M059J (cell line): ENCODE data around the gene SAMD14. TPM values are rescaled to one million over a fixed set of nuclear protein-coding genes. Genes with fewer than 3 reads are reported as not detected.

Source experiments
- DNase-seq: peaks from one replicate; pipeline ENCODE4 v3.0.0-alpha.2; 2012; ENCODE audit warnings: low read depth
- total RNA-seq: library from RNA; depleted of rRNA; stranded (reverse); fragments of >200 nt; shearing (Covaris generic); gene quantifications from 2 replicates; pipeline ENCODE4 v1.2.3, GENCODE V29; 2014

SAMD14 gene
- total RNA-seq, 1 experiment from 2014 or later, result 0.49 TPM

GRCh38 chr17:50113624-50114320, 16.2 kb downstream of the SAMD14 start:
- DNase-seq, result no peak

- DNase-seq, result no peak
These were observed 17.3 kb downstream of the SAMD14 start for GRCh38 chr17:50112694-50113093.

- DNase-seq, result no peak
These were observed 18.0 kb downstream of the SAMD14 start for GRCh38 chr17:50111673-50112655.

GRCh38 chr17:50110591-50111349, 19.2 kb downstream of the SAMD14 start:
- no peak for DNase-seq

- no peak for DNase-seq
These were observed 20.2 kb downstream of the SAMD14 start for GRCh38 chr17:50109785-50110184.

- DNase-seq, result no peak
These were observed 20.8 kb downstream of the SAMD14 start for GRCh38 chr17:50109207-50109606.

GRCh38 chr17:50108556-50108955, 21.4 kb downstream of the SAMD14 start:
- DNase-seq, result no peak

GRCh38 chr17:50107790-50108414, 22.1 kb downstream of the SAMD14 start:
- DNase-seq, result peak; percentile 71

GRCh38 chr17:50106393-50107131, 23.4 kb downstream of the SAMD14 start:
- no peak for DNase-seq

- no peak for DNase-seq
These were observed 24.1 kb downstream of the SAMD14 start for GRCh38 chr17:50105811-50106210.

GRCh38 chr17:50103941-50104340, 26.0 kb downstream of the SAMD14 start:
- DNase-seq, result no peak

- DNase-seq, result no peak
These were observed 26.7 kb downstream of the SAMD14 start for GRCh38 chr17:50103252-50103651.

GRCh38 chr17:50102164-50102991, 27.6 kb downstream of the SAMD14 start:
- peak; percentile 63 for DNase-seq

GRCh38 chr17:50101346-50102163, 28.4 kb downstream of the SAMD14 start:
- DNase-seq, result no peak

- peak; percentile 40 for DNase-seq
These were observed 29.0 kb downstream of the SAMD14 start for GRCh38 chr17:50100921-50101345.

- DNase-seq, result no peak
These were observed 29.5 kb downstream of the SAMD14 start for GRCh38 chr17:50100480-50100883.

GRCh38 chr17:50099003-50099402, 31.0 kb downstream of the SAMD14 start:
- no peak for DNase-seq

- no peak for DNase-seq
These were observed 31.4 kb downstream of the SAMD14 start for GRCh38 chr17:50098583-50098982.

GRCh38 chr17:50097926-50098325, 32.0 kb downstream of the SAMD14 start:
- DNase-seq, result no peak
